Kidney (tissue), 14 donors: ENCODE data around the gene PNKP. TPM values are rescaled to one million over a fixed set of nuclear protein-coding genes. Genes with fewer than 3 reads are reported as not detected.

Source experiments
- DNase-seq, 5 donors: peaks; one replicate each; pipeline ENCODE4 v3.0.0-alpha.2; 2013 to 2020
- FAIRE-seq: peaks from 2 replicates; lab custom pipeline; 2012; peaks lifted over from hg19 to GRCh38; lab: Jason Lieb, UNC
- H3K27ac ChIP-seq, 2 donors: one replicate each; pipeline ENCODE4 v1.7.0; 2013; ENCODE audit warnings: low read depth in 2 of 2, low read length in 2 of 2, inconsistent platforms in 1 of 2
- H3K27me3 ChIP-seq: one replicate; pipeline ENCODE4 v1.7.1; 2013; ENCODE audit warnings: low read length, inconsistent platforms; ENCODE audit not compliant: control insufficient read depth, insufficient read depth
- H3K36me3 ChIP-seq, 3 donors: one replicate each; pipeline versions ENCODE4 v1.7.0 to v1.7.1; 2013; ENCODE audit warnings: low read length in 3 of 3, control low read depth in 1 of 3, inconsistent platforms in 1 of 3; ENCODE audit not compliant: insufficient read depth in 3 of 3, control insufficient read depth in 2 of 3
- H3K4me1 ChIP-seq, 3 donors: one replicate each; pipeline versions ENCODE4 v1.7.0 to v1.7.1; 2013; ENCODE audit warnings: low read length in 3 of 3, inconsistent platforms in 1 of 3, low read depth in 1 of 3; ENCODE audit not compliant: control insufficient read depth in 2 of 3, insufficient read depth in 2 of 3
- H3K4me3 ChIP-seq, 3 donors: one replicate each; pipeline versions ENCODE4 v1.7.0 to v1.8.1; 2013; ENCODE audit warnings: low read length in 3 of 3, control low read depth in 1 of 3, inconsistent platforms in 1 of 3
- H3K9ac ChIP-seq, 3 donors: one replicate each; pipeline versions ENCODE4 v1.7.0 to v1.7.1; 2013; ENCODE audit warnings: low read length in 3 of 3, control low read depth in 1 of 3, inconsistent platforms in 1 of 3
- H3K9me3 ChIP-seq, 3 donors: one replicate each; pipeline versions ENCODE4 v1.7.0 to v1.7.1; 2013; ENCODE audit warnings: low read length in 3 of 3, control low read depth in 1 of 3, inconsistent platforms in 1 of 3; ENCODE audit not compliant: control insufficient read depth in 2 of 3, insufficient read depth in 1 of 3
- intact Hi-C: fragments of 100-400 bp; cut with DNase I; formaldehyde crosslinking; loops from one replicate; pipeline ENCODE4 v1.11.1; 2022
- polyA plus RNA-seq: library from polyadenylated mRNA; stranded (reverse); fragments of 350-450 nt; fragmentation: Illumina TruSeq; extraction: RNeasy Lipid Tissue Mini Kit (QIAGEN cat#74804); gene quantifications from one replicate; pipeline ENCODE4 v1.2.3, GENCODE V29; 2014; ENCODE audit warnings: low read depth, low replicate concordance; ENCODE audit not compliant: insufficient read depth
- total RNA-seq: library from RNA; stranded (reverse); fragmentation: NEBNext Ultra II Directional; extraction: Animal tissue kit (Norgen Biotek cat#: 25700); gene quantifications from one replicate; pipeline ENCODE4 v1.2.1, GENCODE V29; 2021
- TF ChIP-seq, protein P1 (sequence below): IDR thresholded peaks from 3 replicates; pipeline ENCODE4 v1.5.1; 2012; ENCODE audit warnings: mild to moderate bottlenecking, moderate library complexity, borderline replicate concordance; ENCODE audit not compliant: insufficient read depth; ENCODE audit errors: extremely low read depth
- donor health status: control.
- donor health status: control.
- donor health status: control.
- donor health status: control.
- donor health status: control.
- donor health status: DM: yes; HTN: yes; CAD: no.
- donor health status: Normal renal cell carcinoma (clear cell type).

Gene PNKP
- total and polyA plus RNA-seq, 2 donors from 2014 or later: 45.5 to 101 TPM

DNA sequence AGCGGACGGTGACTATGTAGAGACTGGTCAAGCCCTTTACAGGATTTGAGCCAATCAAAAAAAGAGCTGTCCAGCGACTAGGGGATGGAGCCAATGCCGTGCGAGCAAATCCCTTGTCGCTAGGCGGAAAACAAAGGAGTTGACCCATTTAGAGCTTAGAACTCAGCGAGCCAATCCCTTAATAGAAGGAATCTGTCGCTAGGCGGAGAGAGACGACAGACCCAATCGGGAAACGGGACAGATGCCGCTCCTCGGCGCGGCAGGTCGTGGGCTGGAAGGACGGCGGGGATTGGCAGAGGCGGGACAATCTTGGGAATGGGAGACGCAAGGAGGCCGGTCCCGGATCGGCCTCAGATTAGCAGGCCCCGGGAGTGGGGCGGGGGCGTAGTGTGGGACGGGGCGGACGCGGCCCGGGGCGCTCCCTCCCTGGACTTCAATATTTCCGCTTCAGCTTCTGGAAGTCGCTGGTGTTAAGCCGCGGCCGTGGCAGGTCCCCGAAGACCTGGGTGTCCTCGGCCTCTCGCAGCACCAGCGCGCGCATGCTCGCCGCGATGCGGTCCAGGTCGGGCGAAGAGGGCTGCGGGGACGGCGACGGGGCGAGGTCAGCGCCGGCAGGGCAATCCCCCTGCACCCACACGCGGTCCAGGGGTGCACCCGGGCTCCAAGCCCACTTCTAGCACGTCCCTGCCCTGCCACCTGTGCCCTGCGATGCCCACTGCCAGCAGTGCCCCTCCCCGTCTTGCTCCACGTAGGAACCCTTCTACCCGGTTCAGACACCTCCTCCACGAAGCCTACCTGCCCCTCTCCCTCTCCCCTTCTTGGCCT lies 2.3 kb upstream of the PNKP start:
- DNase-seq (peak; percentile 98 to 100 (median 99)), FAIRE-seq (peak; percentile 99)
- H3K36me3 ChIP-seq: peaks cover 1 to 7% (median 3%) of the 10 kb centered on the region in 3 donors
- peaks cover 2 to 31% (median 16%) of the 10 kb centered on the region in 3 donors for H3K4me1 ChIP-seq
- H3K9me3 ChIP-seq: no peaks in the 10 kb centered on the region
- H3K27ac ChIP-seq: peak overlapping the region; percentile 93 to 94
- no peaks in the 10 kb centered on the region for H3K27me3 ChIP-seq
- H3K9ac ChIP-seq: peak overlapping the region; percentile 55 to 79 (median 77)
- intact Hi-C loops: no loop called here
- H3K4me3 ChIP-seq: peak overlapping the region; percentile 62 to 75 (median 71)
- TF ChIP-seq, protein P1, sequence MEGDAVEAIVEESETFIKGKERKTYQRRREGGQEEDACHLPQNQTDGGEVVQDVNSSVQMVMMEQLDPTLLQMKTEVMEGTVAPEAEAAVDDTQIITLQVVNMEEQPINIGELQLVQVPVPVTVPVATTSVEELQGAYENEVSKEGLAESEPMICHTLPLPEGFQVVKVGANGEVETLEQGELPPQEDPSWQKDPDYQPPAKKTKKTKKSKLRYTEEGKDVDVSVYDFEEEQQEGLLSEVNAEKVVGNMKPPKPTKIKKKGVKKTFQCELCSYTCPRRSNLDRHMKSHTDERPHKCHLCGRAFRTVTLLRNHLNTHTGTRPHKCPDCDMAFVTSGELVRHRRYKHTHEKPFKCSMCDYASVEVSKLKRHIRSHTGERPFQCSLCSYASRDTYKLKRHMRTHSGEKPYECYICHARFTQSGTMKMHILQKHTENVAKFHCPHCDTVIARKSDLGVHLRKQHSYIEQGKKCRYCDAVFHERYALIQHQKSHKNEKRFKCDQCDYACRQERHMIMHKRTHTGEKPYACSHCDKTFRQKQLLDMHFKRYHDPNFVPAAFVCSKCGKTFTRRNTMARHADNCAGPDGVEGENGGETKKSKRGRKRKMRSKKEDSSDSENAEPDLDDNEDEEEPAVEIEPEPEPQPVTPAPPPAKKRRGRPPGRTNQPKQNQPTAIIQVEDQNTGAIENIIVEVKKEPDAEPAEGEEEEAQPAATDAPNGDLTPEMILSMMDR: no peak

DNA sequence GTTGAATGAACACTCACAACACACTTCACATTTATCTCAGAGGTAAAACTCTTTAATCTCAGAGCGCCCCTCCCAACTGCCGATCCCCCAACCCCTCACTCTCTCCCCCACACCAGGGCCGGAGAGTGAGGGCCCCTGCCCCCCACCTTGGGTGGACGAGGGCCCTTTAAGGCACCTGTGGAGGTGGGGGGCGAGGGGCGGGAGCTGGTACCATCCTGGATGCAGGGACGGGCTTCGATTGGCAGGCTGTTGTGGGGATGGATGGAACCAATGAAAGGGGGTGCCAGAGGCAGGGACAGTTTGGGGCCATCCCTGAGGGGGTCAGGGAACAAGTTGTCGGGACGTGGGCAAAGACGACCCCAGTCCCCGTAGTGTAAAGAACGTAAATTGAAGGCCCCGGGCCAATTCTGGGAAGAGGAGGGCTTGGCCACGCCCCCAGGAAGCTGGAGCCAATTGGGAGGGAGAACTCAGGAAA lies 1.7 kb upstream of the PNKP start:
- Histone ChIP-seq H3K4me3 (peak overlapping the region; percentile 28 to 75 (median 60)), H3K9me3 (no peaks in the 10 kb centered on the region), H3K27me3 (no peaks in the 10 kb centered on the region), H3K27ac (peak overlapping the region; percentile 79 to 94), H3K36me3 (peaks cover 6 to 7% (median 7%) of the 10 kb centered on the region in 3 donors), H3K4me1 (peaks cover 2 to 31% (median 16%) of the 10 kb centered on the region in 3 donors), H3K9ac (peak overlapping the region in 1 of 3 donors; percentile 47)
- FAIRE-seq (no peak), DNase-seq (no peak)
- intact Hi-C loops: no loop called here
- TF ChIP-seq, protein P1: no peak

DNA sequence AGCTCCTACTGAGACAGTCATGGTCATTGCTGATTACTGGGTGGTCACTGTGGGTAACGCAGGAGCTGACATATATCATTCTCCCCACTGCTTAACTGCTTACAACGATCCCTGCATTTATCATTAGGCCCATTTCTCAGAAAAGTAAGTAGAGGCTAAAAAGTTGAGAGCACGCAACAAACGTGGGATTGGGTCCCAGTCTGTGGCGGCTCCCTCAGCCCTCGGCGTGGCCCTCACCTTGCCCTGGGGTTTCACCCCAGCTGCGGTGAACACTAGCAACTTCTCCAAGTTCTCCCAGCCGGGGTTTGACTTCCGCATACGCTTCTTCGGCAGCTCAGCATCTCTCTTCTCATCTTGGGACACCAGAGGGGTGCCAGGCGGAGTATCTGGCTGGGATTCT lies 2.5 kb downstream of the PNKP start:
- FAIRE-seq: no peak
- no peak for DNase-seq
- H3K27ac ChIP-seq: no peak overlapping the region
- peaks cover 6 to 20% (median 11%) of the 10 kb centered on the region in 3 donors for H3K36me3 ChIP-seq
- H3K4me1 ChIP-seq: peaks cover 0 to 20% (median 8%) of the 10 kb centered on the region in 3 donors
- no peak overlapping the region for H3K4me3 ChIP-seq
- no peaks in the 10 kb centered on the region for H3K9me3 ChIP-seq
- no peaks in the 10 kb centered on the region for H3K27me3 ChIP-seq
- H3K9ac ChIP-seq: no peak overlapping the region
- intact Hi-C loops: no loop called here
- TF ChIP-seq, protein P1: no peak
